IPS-20b (cell line): ENCODE measurements around the gene ATXN1.

Experiments
- H3K27ac ChIP-seq: one replicate; pipeline ENCODE4 v1.5.1; 2013; ENCODE audit warnings: low read length
- H3K27me3 ChIP-seq: 2 replicates; pipeline ENCODE4 v1.6.1; 2013; ENCODE audit warnings: mild to moderate bottlenecking, low read length, inconsistent platforms; ENCODE audit not compliant: insufficient read depth
- H3K36me3 ChIP-seq: 2 replicates; pipeline ENCODE4 v1.6.1; 2013; ENCODE audit warnings: low read depth, mild to moderate bottlenecking, inconsistent platforms, low read length, moderate library complexity; ENCODE audit not compliant: insufficient read depth
- H3K4me1 ChIP-seq: 2 replicates; pipeline ENCODE4 v1.6.1; 2013; ENCODE audit warnings: mild to moderate bottlenecking, control low read depth, inconsistent platforms, low read length, moderate library complexity; ENCODE audit not compliant: insufficient read depth
- H3K4me3 ChIP-seq: 2 replicates; pipeline ENCODE4 v1.5.1; 2013; ENCODE audit warnings: mild to moderate bottlenecking, low read length, inconsistent platforms
- H3K9ac ChIP-seq: 2 replicates; pipeline ENCODE4 v1.6.1; 2013; ENCODE audit warnings: low read depth, mild to moderate bottlenecking, inconsistent platforms, low read length, moderate library complexity
- H3K9me3 ChIP-seq: 2 replicates; pipeline ENCODE4 v1.6.1; 2013; ENCODE audit warnings: mild to moderate bottlenecking, low read depth, low read length, inconsistent platforms; ENCODE audit not compliant: insufficient read depth

The ATXN1 gene

DNA sequence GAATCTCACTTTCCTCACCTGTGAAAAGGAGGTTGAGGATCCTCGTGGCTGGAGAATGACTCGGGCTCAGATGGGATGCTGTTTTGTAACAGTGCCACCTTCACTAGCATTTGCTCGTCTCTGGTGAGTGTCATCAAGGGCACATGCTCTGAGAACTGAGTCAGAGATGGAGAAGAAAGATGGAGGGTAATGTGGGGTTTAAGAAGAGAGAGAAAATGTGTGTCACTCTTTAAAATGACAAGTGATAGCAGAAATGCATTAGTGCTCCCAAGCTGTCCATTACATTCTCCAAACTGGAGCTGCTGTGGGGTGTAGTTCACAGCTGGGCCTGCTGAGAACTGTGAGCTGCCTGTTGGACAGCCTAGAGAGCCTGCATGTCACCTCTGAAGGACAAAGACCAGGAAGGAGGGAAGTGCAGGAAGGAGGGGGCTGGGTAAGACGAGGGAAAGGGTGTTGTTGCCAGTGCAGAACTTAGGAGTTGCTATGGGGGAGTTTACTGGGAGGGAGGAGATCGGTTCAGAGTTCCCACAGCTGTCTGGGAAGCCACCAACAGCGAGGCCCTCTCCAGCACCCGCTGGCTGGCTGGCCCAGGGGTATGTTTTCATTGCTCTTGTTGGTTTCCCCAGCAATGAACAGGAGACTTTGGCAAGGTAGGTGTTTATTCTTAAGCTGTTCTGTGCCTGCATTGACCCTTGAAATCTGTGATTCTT, 503.1 kb downstream of the ATXN1 start:
- no peak overlapping the region for H3K27ac ChIP-seq
- 0 out of 2 replicates have a peak, but pooled peaks cover 6% of the 10 kb centered on the region for H3K4me1 ChIP-seq
- H3K4me3 ChIP-seq, result no peak overlapping the region
- H3K9me3 ChIP-seq, result no peaks in the 10 kb centered on the region
- H3K36me3 ChIP-seq, result no peaks in the 10 kb centered on the region
- peak overlapping the region; percentile 16; the same call in 1 of the 2 replicates for H3K9ac ChIP-seq
- H3K27me3 ChIP-seq, result no peaks in the 10 kb centered on the region

DNA sequence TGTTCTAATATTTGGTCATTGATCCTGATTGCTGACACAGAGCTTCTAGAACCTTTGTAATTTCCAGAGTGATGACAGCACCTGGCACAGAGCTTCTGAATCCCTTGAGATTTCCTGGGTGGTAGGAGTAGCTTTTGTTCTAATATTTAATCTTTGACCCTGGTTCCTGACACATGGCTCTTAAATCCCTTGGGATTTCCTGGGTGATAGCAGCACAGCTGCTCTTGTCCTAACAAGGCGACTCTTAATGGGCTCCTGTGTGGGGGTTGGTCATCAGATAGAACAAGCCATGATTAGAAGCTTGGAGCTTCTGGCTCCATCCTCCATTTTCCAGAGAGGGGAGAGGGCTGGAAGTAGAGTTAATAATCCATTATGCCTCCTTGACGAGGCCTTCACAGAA, 504.5 kb downstream of the ATXN1 start:
- H3K9ac ChIP-seq, result no peak overlapping the region
- H3K27me3 ChIP-seq, result no peaks in the 10 kb centered on the region
- no peak overlapping the region for H3K4me3 ChIP-seq
- H3K4me1 ChIP-seq, result 0 out of 2 replicates have a peak, but pooled peaks cover 6% of the 10 kb centered on the region
- H3K36me3 ChIP-seq, result no peaks in the 10 kb centered on the region
- H3K9me3 ChIP-seq, result no peaks in the 10 kb centered on the region
- no peak overlapping the region for H3K27ac ChIP-seq

DNA sequence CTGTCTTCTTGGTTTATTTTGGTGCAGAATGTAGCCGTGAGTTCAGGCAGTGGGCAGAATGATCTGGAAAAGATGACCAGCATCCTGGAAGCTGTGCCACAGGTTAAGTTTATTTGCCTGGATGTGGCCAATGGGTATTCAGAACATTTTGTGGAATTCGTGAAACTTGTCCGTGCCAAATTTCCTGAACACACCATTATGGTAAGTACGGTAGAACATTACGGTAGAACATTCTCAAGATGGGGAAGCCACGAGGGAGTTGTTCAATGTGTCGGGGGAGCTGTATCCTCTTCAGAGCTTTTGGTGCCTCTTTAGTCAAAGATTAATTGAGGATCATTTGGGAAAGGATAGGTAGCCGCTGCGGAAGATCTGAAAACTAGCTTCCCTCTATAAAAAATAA, 506.7 kb downstream of the ATXN1 start:
- no peaks in the 10 kb centered on the region for H3K9me3 ChIP-seq
- H3K27ac ChIP-seq, result no peak overlapping the region
- H3K27me3 ChIP-seq, result no peaks in the 10 kb centered on the region
- no peaks in the 10 kb centered on the region for H3K36me3 ChIP-seq
- peaks cover 8% of the 10 kb centered on the region; the same call in 1 of the 2 replicates for H3K4me1 ChIP-seq
- no peak overlapping the region for H3K4me3 ChIP-seq
- H3K9ac ChIP-seq, result no peak overlapping the region

DNA sequence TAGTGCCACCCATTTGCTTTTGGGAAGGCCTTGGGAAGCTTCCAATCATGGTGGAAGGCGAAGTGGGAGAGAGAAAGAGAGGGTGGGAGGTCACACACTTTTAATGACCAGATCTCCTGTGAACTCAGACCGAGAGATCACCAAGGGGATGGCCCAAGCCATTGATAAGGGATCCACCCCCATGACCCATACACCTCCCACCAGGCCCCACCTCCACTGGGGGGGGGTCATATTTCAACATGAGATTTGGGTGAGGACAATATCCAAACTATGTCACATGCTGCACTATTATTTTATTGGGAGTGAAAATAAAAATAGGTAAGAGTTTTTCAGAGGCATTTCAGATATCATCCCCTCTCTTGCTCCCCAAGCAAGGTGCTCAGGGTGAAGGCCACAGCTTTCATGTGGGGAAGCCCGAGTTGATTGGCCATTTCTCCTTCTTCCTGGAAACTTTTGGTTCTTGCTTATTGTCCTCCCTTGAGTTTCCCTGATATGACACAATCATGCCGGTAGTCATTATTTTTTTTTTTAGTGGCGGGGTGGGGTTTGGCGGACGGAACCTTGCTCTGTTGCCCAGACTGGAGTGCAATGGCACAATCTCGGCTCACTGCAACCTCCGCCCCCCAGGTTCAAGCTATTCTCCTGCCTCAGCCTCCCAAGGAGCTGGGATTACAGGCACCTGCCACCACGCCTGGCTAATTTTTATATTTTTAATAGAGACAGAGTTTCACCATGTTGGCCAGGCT, 507.7 kb downstream of the ATXN1 start:
- H3K27ac ChIP-seq, result no peak overlapping the region
- no peak overlapping the region for H3K4me3 ChIP-seq
- H3K9me3 ChIP-seq, result no peaks in the 10 kb centered on the region
- peaks cover 7% of the 10 kb centered on the region; the same call in 1 of the 2 replicates for H3K4me1 ChIP-seq
- no peaks in the 10 kb centered on the region for H3K27me3 ChIP-seq
- no peaks in the 10 kb centered on the region for H3K36me3 ChIP-seq
- no peak overlapping the region for H3K9ac ChIP-seq

DNA sequence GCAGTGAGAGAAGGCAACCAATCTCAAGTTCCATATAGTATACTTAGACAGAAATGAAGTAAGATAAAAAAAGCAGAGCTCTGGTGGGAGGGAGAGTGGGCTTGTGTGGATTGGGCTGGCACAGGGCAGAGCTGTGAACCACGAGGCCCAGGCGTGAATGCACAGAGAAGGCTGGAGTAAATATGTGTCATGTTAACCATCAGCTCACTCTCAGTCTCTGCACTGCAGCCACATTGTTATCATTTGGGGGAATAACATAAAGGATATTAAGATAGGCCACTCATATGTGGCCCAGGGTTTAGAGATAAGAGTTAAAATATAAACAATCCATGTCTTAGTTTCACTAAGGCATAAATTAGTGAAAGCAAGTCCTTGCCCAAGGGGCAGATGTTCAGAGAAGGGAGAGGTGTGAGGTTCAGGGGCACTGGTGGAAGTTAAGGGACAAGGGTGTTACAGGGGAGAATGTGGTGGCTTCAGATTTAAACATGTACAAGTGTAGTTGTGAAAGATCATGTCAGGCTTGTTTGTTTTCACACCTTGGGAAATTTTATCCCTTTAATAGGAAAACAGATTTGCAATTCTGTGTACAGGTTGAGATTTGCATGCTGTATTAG, 508.5 kb downstream of the ATXN1 start:
- no peaks in the 10 kb centered on the region for H3K27me3 ChIP-seq
- H3K4me1 ChIP-seq, result peaks cover 3% of the 10 kb centered on the region; the same call in 1 of the 2 replicates
- no peak overlapping the region for H3K9ac ChIP-seq

DNA sequence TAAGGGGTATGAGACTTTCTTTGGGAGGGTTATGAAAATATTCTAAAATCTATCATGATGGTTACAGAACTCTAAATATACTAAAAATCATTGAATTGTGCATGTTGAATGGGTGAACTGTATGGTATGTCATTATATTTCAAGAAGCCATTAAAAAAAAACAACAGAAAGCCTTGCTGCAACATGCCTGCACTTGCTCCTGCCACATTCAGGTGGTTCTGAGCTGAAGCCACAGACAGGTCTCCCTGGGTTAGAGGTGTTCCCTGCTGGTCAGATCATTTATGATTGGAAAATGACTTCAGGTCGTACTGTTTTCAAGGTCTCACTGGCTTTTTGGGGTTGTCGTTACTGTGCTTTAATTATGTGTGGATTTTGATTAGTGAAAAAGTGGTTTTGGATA, 509.6 kb downstream of the ATXN1 start:
- no peaks in the 10 kb centered on the region for H3K27me3 ChIP-seq
- no peaks in the 10 kb centered on the region for H3K9me3 ChIP-seq
- peaks cover 3% of the 10 kb centered on the region; the same call in 1 of the 2 replicates for H3K4me1 ChIP-seq
- no peak overlapping the region for H3K9ac ChIP-seq
- no peak overlapping the region for H3K4me3 ChIP-seq
- H3K36me3 ChIP-seq, result no peaks in the 10 kb centered on the region
- no peak overlapping the region for H3K27ac ChIP-seq

More for the DNA sequence above, 508.5 kb downstream of the ATXN1 start:
- Histone ChIP-seq H3K36me3 (no peaks in the 10 kb centered on the region), H3K4me3 (no peak overlapping the region), H3K27ac (no peak overlapping the region), H3K9me3 (no peaks in the 10 kb centered on the region)

DNA sequence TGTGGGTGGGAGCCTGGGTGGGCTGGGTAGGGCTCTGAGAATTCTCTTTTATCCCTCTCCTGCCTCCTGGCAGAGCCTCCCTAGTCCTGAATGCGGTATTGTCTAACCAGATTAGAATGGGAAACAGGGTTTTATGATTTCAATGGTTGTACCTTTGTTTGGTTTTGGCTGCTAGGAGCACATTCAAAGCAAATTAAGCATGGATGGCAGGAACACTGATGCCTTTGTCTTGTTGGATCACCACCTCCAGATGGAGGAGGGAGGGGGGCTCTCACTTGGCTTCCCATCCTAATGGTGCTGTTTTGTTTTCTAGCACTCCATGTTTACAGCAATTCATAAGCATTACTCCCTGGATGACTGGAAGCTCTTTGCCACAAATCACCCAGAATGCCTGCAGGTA, 511.3 kb downstream of the ATXN1 start:
- peaks cover 3% of the 10 kb centered on the region; the same call in 1 of the 2 replicates for H3K4me1 ChIP-seq
- no peak overlapping the region for H3K4me3 ChIP-seq
- no peak overlapping the region for H3K9ac ChIP-seq
- peaks cover 11% of the 10 kb centered on the region for H3K27me3 ChIP-seq
- no peak overlapping the region for H3K27ac ChIP-seq
- no peaks in the 10 kb centered on the region for H3K36me3 ChIP-seq
- no peaks in the 10 kb centered on the region for H3K9me3 ChIP-seq
